Hepatocyte (in vitro differentiated cells): ENCODE data around the gene AURKB. TPM values are rescaled to one million over a fixed set of nuclear protein-coding genes. Genes with fewer than 3 reads are reported as not detected.

ENCODE experiments used
- DNase-seq: peaks from one replicate; pipeline ENCODE4 v3.0.0-alpha.2; 2016; ENCODE audit warnings: low spot score
- H2AFZ ChIP-seq: fragments of 200-600 bp; sonication (generic); 2 replicates; pipeline ENCODE4 v1.6.0; 2016; ENCODE audit warnings: antibody characterized with exemption, mild to moderate bottlenecking
- H3K27ac ChIP-seq: fragments of 200-600 bp; sonication (generic); 2 replicates; pipeline ENCODE4 v1.5.1; 2016; ENCODE audit warnings: mild to moderate bottlenecking
- H3K27me3 ChIP-seq: fragments of 200-600 bp; sonication (generic); 2 replicates; pipeline ENCODE4 v1.6.1; 2016
- H3K36me3 ChIP-seq: fragments of 200-600 bp; sonication (generic); replicated peaks from 2 replicates; pipeline ENCODE4 v1.5.1; 2016; ENCODE audit warnings: low read depth; ENCODE audit not compliant: insufficient read depth
- H3K4me1 ChIP-seq: fragments of 200-600 bp; sonication (generic); 2 replicates; pipeline ENCODE4 v1.5.1; 2016; ENCODE audit warnings: mild to moderate bottlenecking, moderate library complexity; ENCODE audit not compliant: insufficient read depth
- H3K4me2 ChIP-seq: fragments of 200-600 bp; sonication (generic); 2 replicates; pipeline ENCODE4 v1.6.0; 2016
- H3K4me3 ChIP-seq: fragments of 200-600 bp; sonication (generic); 2 replicates; pipeline ENCODE4 v1.5.1; 2016; ENCODE audit warnings: mild to moderate bottlenecking
- H3K79me2 ChIP-seq: fragments of 200-600 bp; sonication (generic); 2 replicates; pipeline ENCODE4 v1.6.0; 2017; ENCODE audit warnings: mild to moderate bottlenecking
- H3K9me2 ChIP-seq: fragments of 200-600 bp; sonication (generic); replicated peaks from 2 replicates; pipeline ENCODE4 v1.6.0; 2017; ENCODE audit warnings: mild to moderate bottlenecking; ENCODE audit not compliant: insufficient read depth
- H3K9me3 ChIP-seq: fragments of 200-600 bp; sonication (generic); 2 replicates; pipeline ENCODE4 v1.5.1; 2016; ENCODE audit warnings: low read depth, mild to moderate bottlenecking
- H4K20me1 ChIP-seq: fragments of 200-600 bp; sonication (generic); 2 replicates; pipeline ENCODE4 v1.6.0; 2016; ENCODE audit warnings: mild to moderate bottlenecking; ENCODE audit not compliant: insufficient read depth, poor library complexity, severe bottlenecking
- CTCF ChIP-seq: fragments of 200-600 bp; sonication (generic); IDR thresholded peaks from 2 replicates; pipeline ENCODE4 v1.5.1; 2016; ENCODE audit warnings: antibody characterized with exemption, mild to moderate bottlenecking; ENCODE audit not compliant: poor library complexity
- EZH2 ChIP-seq: fragments of 200-600 bp; sonication (generic); IDR thresholded peaks from 2 replicates; pipeline ENCODE4 v1.6.1; 2016; ENCODE audit warnings: antibody characterized with exemption, mild to moderate bottlenecking, borderline replicate concordance
- EZH2phosphoT487 ChIP-seq: fragments of 200-600 bp; sonication (generic); IDR thresholded peaks from one replicate; pipeline ENCODE4 v1.6.1; 2018; ENCODE audit warnings: antibody characterized with exemption, mild to moderate bottlenecking, low read depth, moderate library complexity; ENCODE audit not compliant: unreplicated experiment, severe bottlenecking
- whole genome bisulfite sequencing: methylation state at CpG from one replicate; pipeline ENCODE4 v1.1.6; 2016; ENCODE audit warnings: low lambda C conversion rate; ENCODE audit errors: missing lambda C conversion rate; 5-methylcytosine and 5-hydroxymethylcytosine counted together
- polyA plus RNA-seq: library from polyadenylated mRNA; unstranded; fragments of >200 nt; fragmentation: Nextera tagmentation; extraction: Ambion mirVana; gene quantifications from 2 replicates; pipeline ENCODE4 v1.2.1, GENCODE V29; 2016
- total RNA-seq: library from RNA; depleted of rRNA; stranded (reverse); fragments of >200 nt; gene quantifications from 2 replicates; pipeline ENCODE4 v1.2.3, GENCODE V29; 2014

Gene AURKB
- total and polyA plus RNA-seq, 2 experiments from 2014 or later: 9.9 to 25.3 TPM

DNA sequence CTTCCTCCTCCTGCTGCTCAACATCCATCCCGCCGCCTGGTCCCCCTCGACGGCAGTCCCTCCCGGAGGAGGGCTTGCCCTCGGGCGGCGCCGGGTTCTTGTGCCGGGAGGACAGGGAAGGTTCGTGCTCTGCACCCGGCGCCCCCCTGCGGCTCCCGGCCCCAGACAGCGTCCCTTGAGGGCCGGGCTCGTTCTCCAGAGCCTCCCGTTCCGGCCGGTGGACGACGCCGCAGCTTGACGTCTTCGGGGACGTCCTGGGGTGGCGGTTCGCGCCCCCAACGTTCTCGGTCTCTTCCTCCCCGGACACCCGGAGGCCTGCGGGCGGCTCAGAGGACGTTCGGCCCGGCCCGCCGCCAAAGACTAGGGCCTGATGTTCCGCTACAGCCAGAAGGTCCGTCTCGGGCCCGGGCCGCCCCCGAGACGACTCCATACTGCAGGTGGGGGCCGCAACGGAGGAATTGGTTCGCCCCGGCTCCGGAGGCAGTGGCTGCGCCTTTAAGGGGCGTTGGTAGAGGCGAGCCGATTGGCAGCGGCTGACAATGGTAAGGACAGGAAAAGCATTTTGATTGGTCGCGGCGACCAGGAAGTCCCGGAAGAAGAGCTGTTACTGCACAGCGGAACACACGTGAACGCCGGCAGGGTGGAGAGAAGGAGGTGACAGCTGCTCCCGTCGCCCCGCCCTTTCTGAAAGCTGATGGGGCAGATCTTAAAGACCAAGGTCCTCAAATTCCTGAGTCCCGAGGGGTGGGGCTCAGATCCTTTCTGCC, 20.5 kb downstream of the AURKB start, which contains the start of gene BORCS6:
Gene BORCS6 (minus strand): TSS at position 470 of the 767 bp plus-strand sequence. CDS start 40 bp downstream, at position 430.
- Histone ChIP-seq H3K9me3 (no peaks in the 10 kb centered on the region), H3K36me3 (no peaks in the 10 kb centered on the region), H3K9me2 (no peaks in the 10 kb centered on the region), H3K27me3 (no peaks in the 10 kb centered on the region), H3K4me1 (peaks cover 12% of the 10 kb centered on the region), H3K79me2 (peaks cover 9% of the 10 kb centered on the region), H3K4me3 (peak within 1 kb of the TSS; percentile 81), H2AFZ (peak within 1 kb of the TSS; percentile 54), H3K4me2 (peak within 1 kb of the TSS; percentile 76), H3K27ac (peak within 1 kb of the TSS; percentile 93), H4K20me1 (no peaks in the 10 kb centered on the region)
- peak; percentile 98 for DNase-seq
- no peak for TF ChIP-seq EZH2
- TF ChIP-seq CTCF: peak; percentile 3
- WGBS: under 1% methylated on average over 62 of the region's 70 CpGs

GRCh38 chr17:8189041-8189710, 21.2 kb downstream of the AURKB start:
- Histone ChIP-seq H3K4me2 (peak overlapping the region; percentile 76), H2AFZ (peak overlapping the region; percentile 51), H3K4me3 (peak overlapping the region; percentile 81), H3K79me2 (peaks cover 9% of the 10 kb centered on the region), H3K9me3 (no peaks in the 10 kb centered on the region), H4K20me1 (no peaks in the 10 kb centered on the region), H3K27me3 (no peaks in the 10 kb centered on the region), H3K27ac (peak overlapping the region; percentile 93), H3K36me3 (no peaks in the 10 kb centered on the region), H3K9me2 (no peaks in the 10 kb centered on the region), H3K4me1 (peaks cover 12% of the 10 kb centered on the region)
- peak; percentile 38 for DNase-seq
- WGBS: 7% methylated on average over 41 of the region's 67 CpGs
- TF ChIP-seq EZH2 (no peak), CTCF (no peak), EZH2phosphoT487 (no peak)

- H3K4me3 ChIP-seq: peak overlapping the region; percentile 81
- H3K27ac ChIP-seq: peak overlapping the region; percentile 28
- no peak for DNase-seq
- no peak for TF ChIP-seq EZH2
- no peak for TF ChIP-seq CTCF
- no peak for TF ChIP-seq EZH2phosphoT487
- no peaks in the 10 kb centered on the region for H3K9me3 ChIP-seq
- H3K4me1 ChIP-seq: peaks cover 12% of the 10 kb centered on the region
- no peaks in the 10 kb centered on the region for H3K27me3 ChIP-seq
- H3K79me2 ChIP-seq: peaks cover 9% of the 10 kb centered on the region
- H3K4me2 ChIP-seq: peak overlapping the region; percentile 76
- H4K20me1 ChIP-seq: no peaks in the 10 kb centered on the region
- H3K36me3 ChIP-seq: no peaks in the 10 kb centered on the region
- H3K9me2 ChIP-seq: no peaks in the 10 kb centered on the region
- WGBS: 41% methylated on average over 12 of the region's 12 CpGs
- no peak overlapping the region for H2AFZ ChIP-seq
Measured at GRCh38 chr17:8188263-8188839, 22.0 kb downstream of the AURKB start.
